SJCRH30 (cell line): ENCODE measurements around the gene PTPN4. TPM values are rescaled to one million over a fixed set of nuclear protein-coding genes. Genes with fewer than 3 reads are reported as not detected.

ENCODE experiments used
- DNase-seq, 2 experiments: peaks; one replicate each; pipeline ENCODE4 v3.0.0-alpha.2; 2015 to 2020
- H3K27ac ChIP-seq: fragments of 250-450 bp; sonication (Bioruptor Pico); 2 replicates; pipeline ENCODE4 v1.5.1; 2020; ENCODE audit warnings: mild to moderate bottlenecking, moderate library complexity
- H3K27me3 ChIP-seq: fragments of 250-450 bp; sonication (Bioruptor Pico); 2 replicates; pipeline ENCODE4 v1.5.1; 2020; ENCODE audit warnings: mild to moderate bottlenecking, moderate library complexity
- H3K36me3 ChIP-seq: fragments of 250-450 bp; sonication (Bioruptor Pico); 2 replicates; pipeline ENCODE4 v1.5.1; 2020; ENCODE audit warnings: mild to moderate bottlenecking, moderate library complexity
- H3K4me1 ChIP-seq: fragments of 250-450 bp; sonication (Bioruptor Pico); 2 replicates; pipeline ENCODE4 v1.5.1; 2020; ENCODE audit warnings: mild to moderate bottlenecking, moderate library complexity
- H3K4me3 ChIP-seq: fragments of 250-450 bp; sonication (Bioruptor Pico); 2 replicates; pipeline ENCODE4 v1.5.1; 2020; ENCODE audit warnings: mild to moderate bottlenecking, moderate library complexity
- H3K9me3 ChIP-seq: fragments of 250-450 bp; sonication (Bioruptor Pico); replicated peaks from 2 replicates; pipeline ENCODE4 v1.5.1; 2020; ENCODE audit warnings: mild to moderate bottlenecking, moderate library complexity
- total RNA-seq: library from RNA; depleted of rRNA; stranded (reverse); fragments of >200 nt; shearing (Covaris generic); gene quantifications from 2 replicates; pipeline ENCODE4 v1.2.3, GENCODE V29; 2014

Gene PTPN4
- total RNA-seq, 1 experiment from 2014 or later = 30.8 TPM

DNA sequence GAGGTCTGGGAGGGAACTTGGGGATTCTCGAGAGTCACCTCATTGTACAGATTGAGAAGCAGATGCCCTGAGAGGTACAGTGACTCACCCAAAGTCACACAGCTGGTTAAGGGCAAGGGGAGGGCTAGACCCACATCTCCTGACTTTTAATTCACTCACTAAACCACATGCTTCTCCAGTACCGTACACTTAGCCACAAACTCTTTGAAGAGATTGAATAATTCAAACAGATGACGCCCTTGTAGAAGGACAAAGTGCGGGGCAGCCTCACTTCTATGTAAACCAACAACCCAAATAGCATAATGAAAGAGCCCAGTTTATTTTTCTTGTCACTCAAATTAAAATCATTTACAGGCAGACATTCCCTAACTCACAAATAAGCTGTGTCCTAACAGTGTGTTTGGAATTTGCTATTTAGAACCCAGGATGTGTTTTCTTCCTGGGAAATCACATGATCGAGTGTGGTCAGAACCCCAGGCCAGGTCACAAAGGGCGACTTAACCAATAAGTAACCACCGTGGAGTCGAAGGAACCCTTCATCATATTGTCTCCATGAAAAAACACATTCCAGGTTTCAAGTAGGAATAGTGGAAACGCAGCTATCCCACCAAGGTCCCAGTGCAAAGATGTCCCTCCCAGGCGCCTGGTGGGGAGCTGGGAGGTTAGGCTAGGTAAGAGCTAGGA, 35.8 kb upstream of the PTPN4 start:
- Histone ChIP-seq H3K9me3 (no peaks in the 10 kb centered on the region), H3K36me3 (no peaks in the 10 kb centered on the region), H3K4me1 (peaks cover 11% of the 10 kb centered on the region; the same call in 1 of the 2 replicates), H3K27me3 (no peaks in the 10 kb centered on the region), H3K4me3 (no peak overlapping the region), H3K27ac (no peak overlapping the region)
- DNase-seq = no peak

- DNase-seq = no peak
- H3K27me3 ChIP-seq = no peaks in the 10 kb centered on the region
- H3K4me3 ChIP-seq = no peak overlapping the region
- peaks cover 6% of the 10 kb centered on the region; the same call in 1 of the 2 replicates for H3K4me1 ChIP-seq
- H3K27ac ChIP-seq = no peak overlapping the region
- no peaks in the 10 kb centered on the region for H3K36me3 ChIP-seq
- no peaks in the 10 kb centered on the region for H3K9me3 ChIP-seq
Measured at GRCh38 chr2:119724656-119725485, 34.9 kb upstream of the PTPN4 start.

DNA sequence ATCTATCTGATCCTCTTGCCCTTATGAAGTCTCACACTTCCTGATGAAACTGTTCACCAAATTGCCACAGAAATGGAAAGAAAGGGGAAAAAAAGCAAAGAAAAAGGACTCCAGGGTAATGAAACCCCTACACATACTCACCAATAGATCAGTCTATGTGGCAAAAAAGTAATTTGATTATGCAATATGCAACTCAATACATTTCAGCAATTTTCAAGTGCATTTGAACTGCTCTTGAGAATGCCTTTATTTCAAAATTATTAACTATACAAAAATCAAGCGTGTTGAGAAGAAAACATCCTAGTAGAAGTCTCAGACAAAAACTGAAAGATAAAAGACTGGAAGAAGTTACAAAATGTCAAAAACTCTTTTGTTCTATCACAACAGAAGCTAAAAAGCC, 32.2 kb upstream of the PTPN4 start:
- peaks cover 16% of the 10 kb centered on the region for H3K4me1 ChIP-seq
- no peak for DNase-seq
- no peaks in the 10 kb centered on the region for H3K27me3 ChIP-seq
- H3K36me3 ChIP-seq = no peaks in the 10 kb centered on the region
- H3K27ac ChIP-seq = no peak overlapping the region
- no peak overlapping the region for H3K4me3 ChIP-seq
- no peaks in the 10 kb centered on the region for H3K9me3 ChIP-seq

DNA sequence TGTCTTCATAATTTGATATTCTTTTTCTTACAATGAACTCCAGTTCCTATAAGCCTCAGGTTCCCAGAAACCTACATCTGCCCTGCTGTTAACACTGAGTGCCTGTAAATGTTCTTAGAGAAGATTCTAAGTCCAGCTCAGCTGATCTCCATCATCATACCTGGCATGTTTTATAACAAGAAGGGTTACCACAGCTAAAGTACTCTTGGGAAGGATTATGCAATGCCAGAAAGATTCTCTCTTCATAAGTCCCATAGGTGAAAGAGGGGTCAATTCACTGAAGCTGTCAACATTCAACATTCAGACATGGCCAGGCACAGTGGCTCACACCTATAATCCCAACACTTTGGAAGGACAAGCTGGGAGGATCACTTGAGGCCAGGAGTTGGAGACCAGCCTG, 31.3 kb upstream of the PTPN4 start:
- H3K4me1 ChIP-seq = peaks cover 17% of the 10 kb centered on the region
- no peak overlapping the region for H3K27ac ChIP-seq
- H3K27me3 ChIP-seq = no peaks in the 10 kb centered on the region
- DNase-seq = no peak
- no peaks in the 10 kb centered on the region for H3K36me3 ChIP-seq
- H3K9me3 ChIP-seq = no peaks in the 10 kb centered on the region
- no peak overlapping the region for H3K4me3 ChIP-seq

GRCh38 chr2:119730671-119731177, 29.0 kb upstream of the PTPN4 start:
- Histone ChIP-seq H3K4me3 (no peak overlapping the region), H3K27me3 (no peaks in the 10 kb centered on the region), H3K27ac (no peak overlapping the region), H3K36me3 (no peaks in the 10 kb centered on the region), H3K4me1 (peaks cover 21% of the 10 kb centered on the region), H3K9me3 (no peaks in the 10 kb centered on the region)
- DNase-seq = peak in 1 of 2 experiments; percentile 30

DNA sequence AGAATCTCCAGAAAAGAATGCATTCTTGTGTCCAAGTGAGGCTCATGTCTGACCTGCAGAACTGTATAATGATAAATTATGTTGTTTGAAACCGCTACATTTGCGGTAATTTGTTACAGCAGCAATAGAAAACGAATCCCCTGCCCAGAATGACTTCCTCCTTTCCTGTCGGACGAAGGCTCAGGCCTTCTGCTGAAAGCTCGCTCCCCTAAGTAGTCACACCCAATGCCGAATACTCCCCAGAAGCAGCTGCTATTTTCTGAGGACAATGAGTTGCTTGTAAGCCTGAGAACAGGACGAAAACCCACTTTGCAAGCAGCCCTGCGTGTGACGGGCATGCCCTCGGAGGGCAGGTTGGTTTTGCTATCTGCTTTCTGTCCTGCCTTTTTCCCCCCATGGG, 27.7 kb upstream of the PTPN4 start:
- Histone ChIP-seq H3K27ac (peak overlapping the region; percentile 49), H3K27me3 (no peaks in the 10 kb centered on the region), H3K36me3 (no peaks in the 10 kb centered on the region), H3K4me3 (no peak overlapping the region), H3K4me1 (peaks cover 28% of the 10 kb centered on the region), H3K9me3 (no peaks in the 10 kb centered on the region)
- peak; percentile 65 to 81 for DNase-seq

DNA sequence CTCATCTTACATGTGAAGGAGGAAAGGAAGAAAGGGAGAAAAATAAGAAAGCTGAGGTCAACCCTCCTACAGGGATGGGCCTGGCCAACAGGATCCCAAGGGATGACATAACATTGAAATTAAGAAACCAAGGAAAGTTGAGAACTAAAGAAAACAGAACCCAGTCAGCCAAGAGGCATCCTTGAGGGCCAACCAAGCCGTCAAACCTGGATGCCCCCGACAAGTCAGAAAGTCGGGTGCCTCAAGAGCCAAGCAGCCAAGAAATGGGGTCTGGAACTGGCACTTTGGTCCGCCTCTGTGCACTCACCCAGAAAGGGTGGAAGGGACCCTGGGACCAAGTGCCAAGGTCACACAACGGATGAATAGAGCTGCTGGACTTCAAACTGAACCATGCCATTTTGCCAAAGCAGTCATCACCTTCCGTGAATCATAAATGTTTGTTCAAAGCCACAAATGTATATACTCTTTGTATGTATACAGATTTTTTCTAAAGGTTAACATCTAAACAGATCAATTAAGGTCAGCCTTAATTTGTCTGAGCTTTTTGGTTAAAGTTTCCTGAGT, 27.0 kb upstream of the PTPN4 start:
- Histone ChIP-seq H3K27ac (peak overlapping the region; percentile 49), H3K9me3 (no peaks in the 10 kb centered on the region), H3K4me3 (no peak overlapping the region), H3K4me1 (peaks cover 28% of the 10 kb centered on the region), H3K36me3 (no peaks in the 10 kb centered on the region), H3K27me3 (no peaks in the 10 kb centered on the region)
- DNase-seq = no peak

GRCh38 chr2:119734047-119734446, 25.7 kb upstream of the PTPN4 start:
- Histone ChIP-seq H3K27ac (no peak overlapping the region), H3K36me3 (no peaks in the 10 kb centered on the region), H3K27me3 (no peaks in the 10 kb centered on the region), H3K4me1 (peaks cover 28% of the 10 kb centered on the region), H3K4me3 (no peak overlapping the region), H3K9me3 (no peaks in the 10 kb centered on the region)
- DNase-seq = no peak

DNA sequence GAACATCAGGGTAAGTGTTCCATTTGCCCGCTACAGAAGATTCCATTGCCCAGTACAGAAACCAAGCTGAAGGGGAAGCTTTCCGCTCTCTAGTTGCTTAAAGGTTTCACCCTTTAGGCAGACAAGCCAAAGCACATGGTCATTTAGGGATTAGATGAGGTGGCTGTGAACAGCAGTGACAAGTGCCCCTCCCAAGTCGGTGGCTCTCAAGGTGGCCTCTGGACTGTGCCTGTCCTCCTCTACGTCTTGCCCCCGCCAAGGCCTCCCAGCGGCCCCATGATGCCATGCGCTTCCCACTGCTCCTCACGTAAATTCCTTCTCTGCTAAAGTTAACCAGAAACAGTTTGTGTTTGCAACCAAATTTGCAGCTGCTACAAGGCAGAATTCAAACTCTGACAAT, 24.2 kb upstream of the PTPN4 start:
- H3K4me1 ChIP-seq = peaks cover 28% of the 10 kb centered on the region
- H3K36me3 ChIP-seq = no peaks in the 10 kb centered on the region
- no peak for DNase-seq
- no peaks in the 10 kb centered on the region for H3K27me3 ChIP-seq
- no peak overlapping the region for H3K4me3 ChIP-seq
- H3K27ac ChIP-seq = no peak overlapping the region
- H3K9me3 ChIP-seq = no peaks in the 10 kb centered on the region

DNA sequence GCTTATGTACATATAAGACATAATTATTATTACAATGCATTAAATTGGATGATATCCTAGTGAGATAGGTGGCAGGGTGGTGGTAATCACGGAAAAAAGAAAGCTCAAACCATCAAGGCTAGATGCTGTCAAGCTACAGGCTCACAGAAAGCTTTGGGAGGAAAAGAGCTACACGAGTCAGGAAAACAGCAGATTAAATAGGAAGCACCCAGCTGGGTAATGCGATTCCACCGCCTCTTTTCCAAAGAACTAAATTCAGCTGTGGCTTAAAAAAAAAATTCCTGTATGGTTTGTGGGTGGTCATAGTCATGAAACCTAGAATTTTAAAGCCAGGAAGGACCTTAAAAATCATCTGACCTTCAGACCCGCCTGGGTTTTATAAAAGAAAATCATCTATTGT, 23.7 kb upstream of the PTPN4 start:
- Histone ChIP-seq H3K36me3 (no peaks in the 10 kb centered on the region), H3K4me3 (no peak overlapping the region), H3K9me3 (no peaks in the 10 kb centered on the region), H3K4me1 (peaks cover 25% of the 10 kb centered on the region), H3K27ac (no peak overlapping the region), H3K27me3 (no peaks in the 10 kb centered on the region)
- peak in 1 of 2 experiments; percentile 39 for DNase-seq

- no peak overlapping the region for H3K27ac ChIP-seq
- H3K27me3 ChIP-seq = no peaks in the 10 kb centered on the region
- no peak overlapping the region for H3K4me3 ChIP-seq
- H3K4me1 ChIP-seq = peaks cover 11% of the 10 kb centered on the region
- H3K9me3 ChIP-seq = no peaks in the 10 kb centered on the region
- H3K36me3 ChIP-seq = no peaks in the 10 kb centered on the region
- peak in 1 of 2 experiments; percentile 56 for DNase-seq
Measured at GRCh38 chr2:119739580-119740255, 20.0 kb upstream of the PTPN4 start.

GRCh38 chr2:119741001-119741400, 18.7 kb upstream of the PTPN4 start:
- Histone ChIP-seq H3K36me3 (no peaks in the 10 kb centered on the region), H3K4me1 (peaks cover 5% of the 10 kb centered on the region), H3K4me3 (no peak overlapping the region), H3K27me3 (no peaks in the 10 kb centered on the region), H3K27ac (no peak overlapping the region), H3K9me3 (no peaks in the 10 kb centered on the region)
- no peak for DNase-seq

DNA sequence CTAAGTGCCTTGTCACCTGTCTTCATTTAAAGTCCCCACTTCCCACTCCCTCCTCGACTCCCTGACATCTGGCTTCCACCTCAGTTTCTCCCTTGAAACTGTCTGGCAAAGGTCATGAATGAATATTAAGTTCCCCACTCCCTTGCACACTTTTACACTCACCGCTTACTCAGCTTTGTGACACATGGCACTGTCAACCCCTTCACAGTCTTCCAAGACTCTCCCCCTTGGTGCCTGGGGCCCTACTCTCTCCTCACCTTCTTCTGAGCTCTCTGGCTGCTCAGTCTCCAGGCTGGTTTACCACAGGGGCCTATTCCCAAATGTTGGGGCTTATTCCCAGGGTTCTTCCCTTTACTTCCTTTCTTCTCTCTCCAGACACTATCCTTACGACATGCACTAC, 17.9 kb upstream of the PTPN4 start:
- Histone ChIP-seq H3K27ac (no peak overlapping the region), H3K27me3 (no peaks in the 10 kb centered on the region)
- no peak for DNase-seq

DNA sequence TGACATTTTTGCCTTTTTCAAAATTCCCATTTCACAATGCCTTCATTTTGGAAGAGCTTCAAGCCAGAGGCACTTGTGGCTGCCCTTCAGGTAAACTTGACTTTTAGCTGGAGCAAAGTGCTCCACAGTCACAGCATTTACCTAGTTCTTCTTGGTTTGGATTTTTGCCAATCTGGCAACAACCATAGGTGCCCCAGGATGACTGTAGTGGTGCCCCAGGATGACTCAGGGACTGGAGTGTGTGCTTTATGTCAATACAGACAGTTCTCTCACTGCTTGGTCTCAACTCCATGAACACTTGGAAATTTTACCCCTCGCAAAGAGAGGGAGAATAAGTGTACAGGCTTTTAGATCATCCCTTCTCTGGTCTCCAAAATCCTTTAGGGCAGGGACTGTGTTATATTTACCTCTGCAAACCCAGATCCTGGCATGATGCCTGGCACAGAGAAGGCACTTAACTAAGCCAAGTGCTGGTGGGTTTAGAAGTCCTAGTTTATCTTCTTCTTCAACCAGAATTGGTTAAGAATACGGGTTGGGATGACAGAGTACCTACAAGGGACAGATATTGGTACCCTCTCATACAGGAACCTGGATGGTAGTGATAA, 15.3 kb upstream of the PTPN4 start:
- no peak for DNase-seq
- H3K27ac ChIP-seq = no peak overlapping the region
- H3K36me3 ChIP-seq = no peaks in the 10 kb centered on the region
- H3K4me3 ChIP-seq = no peak overlapping the region
- H3K9me3 ChIP-seq = no peaks in the 10 kb centered on the region
- H3K4me1 ChIP-seq = no peaks in the 10 kb centered on the region; the same call in 1 of the 2 replicates
- no peaks in the 10 kb centered on the region for H3K27me3 ChIP-seq

More for the DNA sequence above, 17.9 kb upstream of the PTPN4 start:
- no peaks in the 10 kb centered on the region for H3K9me3 ChIP-seq
- H3K4me1 ChIP-seq = no peaks in the 10 kb centered on the region
- H3K36me3 ChIP-seq = no peaks in the 10 kb centered on the region
- no peak overlapping the region for H3K4me3 ChIP-seq
